H9 (cell line): Measurements from ENCODE around the gene CFP. TPM values are rescaled to one million over a fixed set of nuclear protein-coding genes. Genes with fewer than 3 reads are reported as not detected.

Experiments used
- DNase-seq: peaks from one replicate; pipeline ENCODE4 v3.0.0-alpha.2; 2017
- H2AFZ ChIP-seq: one replicate; pipeline ENCODE4 v1.6.1; 2013; ENCODE audit warnings: mild to moderate bottlenecking, low read length, control low read depth, moderate library complexity
- H2AK5ac ChIP-seq: 2 replicates; pipeline ENCODE4 v1.6.1; 2013; ENCODE audit warnings: low read length, control low read depth, mixed read lengths; ENCODE audit not compliant: insufficient read length
- H2BK120ac ChIP-seq: one replicate; pipeline ENCODE4 v1.6.1; 2013; ENCODE audit warnings: low read depth, mild to moderate bottlenecking, low read length, control low read depth, inconsistent platforms; ENCODE audit not compliant: poor library complexity, severe bottlenecking
- H2BK12ac ChIP-seq: 2 replicates; pipeline ENCODE4 v1.6.1; 2013; ENCODE audit warnings: low read length, control low read depth, mixed read lengths, low read depth; ENCODE audit not compliant: insufficient read length
- H2BK15ac ChIP-seq: 2 replicates; pipeline ENCODE4 v1.6.1; 2013; ENCODE audit warnings: low read depth, low read length, control low read depth
- H2BK20ac ChIP-seq: one replicate; pipeline ENCODE4 v1.6.1; 2013; ENCODE audit warnings: low read depth, mild to moderate bottlenecking, low read length, control low read depth, inconsistent platforms; ENCODE audit not compliant: poor library complexity, severe bottlenecking
- H2BK5ac ChIP-seq: 2 replicates; pipeline ENCODE4 v1.6.1; 2013; ENCODE audit warnings: low read length, control low read depth, mixed read lengths; ENCODE audit not compliant: insufficient read length
- H3K14ac ChIP-seq: 2 replicates; pipeline ENCODE4 v1.6.1; 2013; ENCODE audit warnings: low read length, control low read depth; ENCODE audit not compliant: insufficient read depth
- H3K18ac ChIP-seq: 2 replicates; pipeline ENCODE4 v1.6.1; 2013; ENCODE audit warnings: low read depth, mild to moderate bottlenecking, mixed read lengths, low read length, control low read depth; ENCODE audit not compliant: insufficient read length
- H3K23ac ChIP-seq: 2 replicates; pipeline ENCODE4 v1.6.1; 2013; ENCODE audit warnings: low read length, control low read depth, mixed read lengths, low read depth; ENCODE audit not compliant: insufficient read length
- H3K23me2 ChIP-seq: 2 replicates; pipeline ENCODE4 v1.6.1; 2013; ENCODE audit warnings: low read depth, mild to moderate bottlenecking, mixed read lengths, low read length, control low read depth; ENCODE audit not compliant: insufficient read length, poor library complexity, severe bottlenecking
- H3K27ac ChIP-seq: 2 replicates; pipeline ENCODE4 v1.5.1; 2013; ENCODE audit warnings: low read length, control low read depth, mixed read lengths, low read depth; ENCODE audit not compliant: insufficient read length
- H3K27me3 ChIP-seq: 2 replicates; pipeline ENCODE4 v1.6.1; 2013; ENCODE audit warnings: low read length, control low read depth, inconsistent platforms; ENCODE audit not compliant: insufficient read depth
- H3K4ac ChIP-seq: 2 replicates; pipeline ENCODE4 v1.6.1; 2013; ENCODE audit warnings: low read depth, mild to moderate bottlenecking, control low read depth, inconsistent platforms, low read length, moderate library complexity
- H3K4me1 ChIP-seq: 2 replicates; pipeline ENCODE4 v1.6.1; 2013; ENCODE audit warnings: low read length, control low read depth, inconsistent platforms; ENCODE audit not compliant: insufficient read depth
- H3K4me2 ChIP-seq: 2 replicates; pipeline ENCODE4 v1.6.1; 2013; ENCODE audit warnings: low read length, control low read depth, mixed read lengths; ENCODE audit not compliant: insufficient read length, insufficient read depth
- H3K56ac ChIP-seq: 2 replicates; pipeline ENCODE4 v1.6.1; 2013; ENCODE audit warnings: low read depth, mild to moderate bottlenecking, mixed read lengths, low read length, control low read depth; ENCODE audit not compliant: insufficient read length
- H3K79me1 ChIP-seq: 2 replicates; pipeline ENCODE4 v1.6.1; 2013; ENCODE audit warnings: low read depth, mild to moderate bottlenecking, moderate library complexity, low read length, control low read depth, inconsistent platforms; ENCODE audit not compliant: insufficient read depth, poor library complexity, severe bottlenecking
- H3K79me2 ChIP-seq: 2 replicates; pipeline ENCODE4 v1.6.1; 2013; ENCODE audit warnings: low read length, control low read depth, inconsistent platforms; ENCODE audit not compliant: insufficient read depth
- H3K9ac ChIP-seq: 2 replicates; pipeline ENCODE4 v1.6.1; 2013; ENCODE audit warnings: low read length, control low read depth, mixed read lengths; ENCODE audit not compliant: insufficient read length; ENCODE audit errors: extremely low read depth
- H3K9me3 ChIP-seq: one replicate; pipeline ENCODE4 v1.6.1; 2013; ENCODE audit warnings: low read depth, low read length, inconsistent platforms; ENCODE audit not compliant: control insufficient read depth
- H3T11ph ChIP-seq: one replicate; pipeline ENCODE4 v1.6.1; 2013; ENCODE audit warnings: mild to moderate bottlenecking, low read length, control low read depth, inconsistent platforms
- H4K20me1 ChIP-seq: one replicate; pipeline ENCODE4 v1.6.1; 2013; ENCODE audit not compliant: control insufficient read depth, insufficient read length, insufficient read depth
- H4K5ac ChIP-seq: 2 replicates; pipeline ENCODE4 v1.6.1; 2013; ENCODE audit warnings: low read depth, mild to moderate bottlenecking, mixed read lengths, low read length, control low read depth; ENCODE audit not compliant: insufficient read length
- H4K8ac ChIP-seq: replicated peaks from 2 replicates; pipeline ENCODE4 v1.6.1; 2013; ENCODE audit warnings: low read length, control low read depth, mixed read lengths, low read depth; ENCODE audit not compliant: insufficient read length
- H4K91ac ChIP-seq: 2 replicates; pipeline ENCODE4 v1.6.1; 2013; ENCODE audit warnings: low read depth, mild to moderate bottlenecking, moderate library complexity, mixed read lengths, low read length, control low read depth; ENCODE audit not compliant: insufficient read length
- H3K27ac Mint-ChIP-seq, 3 experiments: 2 replicates in 2 of 3; 3 replicates in 1 of 3; pipeline ENCODE4 v1.8.0; 2020 to 2021; ENCODE audit warnings: mixed read lengths in 3 of 3, mild to moderate bottlenecking in 1 of 3, moderate library complexity in 1 of 3
- H3K27me3 Mint-ChIP-seq: 2 replicates; pipeline ENCODE4 v1.8.0; 2021; ENCODE audit warnings: low read depth, mild to moderate bottlenecking, moderate library complexity, mixed read lengths
- H3K36me3 Mint-ChIP-seq, 3 experiments: 2 replicates in 2 of 3; 3 replicates in 1 of 3; pipeline ENCODE4 v1.8.0; 2020 to 2021; ENCODE audit warnings: low read depth in 3 of 3, mixed read lengths in 3 of 3; ENCODE audit not compliant: insufficient read depth in 1 of 3
- H3K4me1 Mint-ChIP-seq, 2 experiments: 2 replicates each; pipeline ENCODE4 v1.8.0; 2020; ENCODE audit warnings: mixed read lengths in 2 of 2
- H3K4me3 Mint-ChIP-seq, 2 experiments: 2 replicates in 1 of 2; 3 replicates in 1 of 2; pipeline ENCODE4 v1.8.0; 2020 to 2021; ENCODE audit warnings: mild to moderate bottlenecking in 2 of 2, mixed read lengths in 2 of 2, moderate library complexity in 1 of 2
- H3K9me3 Mint-ChIP-seq, 2 experiments: 2 replicates in 1 of 2; 3 replicates in 1 of 2; pipeline ENCODE4 v1.8.0; 2020; ENCODE audit warnings: mild to moderate bottlenecking in 2 of 2, mixed read lengths in 2 of 2, moderate library complexity in 1 of 2
- CTCF ChIP-seq: fragments of 200-600 bp; sonication (generic); conservative IDR thresholded peaks from 3 replicates; pipeline ENCODE4 v1.8.0; 2021; ENCODE audit warnings: antibody characterized with exemption, mild to moderate bottlenecking
- WGBS: extraction: QIAGEN DNeasy Blood & Tissue Kit; methylation state at CpG from one replicate; pipeline ENCODE4 v1.1.7; 2013; ENCODE audit warnings: missing lambda C conversion rate, low lambda C conversion rate, mixed read lengths; ENCODE audit not compliant: insufficient read length; ENCODE audit errors: extremely low coverage; 5-methylcytosine and 5-hydroxymethylcytosine counted together
- total RNA-seq: library from RNA; stranded (reverse); gene quantifications from 2 replicates; pipeline ENCODE4 v1.2.1, GENCODE V29; 2021

The CFP gene
- total RNA-seq, 1 experiment from 2014 or later: 2.3 TPM

GRCh38 chrX:47645530-47645929 is 15.8 kb upstream of the CFP start:
- H3K9me3 Mint-ChIP-seq: peaks cover 79 to 82% of the 10 kb centered on the region in 2 experiments
- WGBS: no CpG with 5 or more reads among the region's 10 CpGs
- Histone ChIP-seq H3K18ac (no peak overlapping the region), H2AK5ac (no peak overlapping the region), H3K9ac (peak overlapping the region; percentile 7), H4K8ac (no peak overlapping the region), H3K9me3 (peaks cover 52% of the 10 kb centered on the region), H2BK15ac (no peak overlapping the region), H3K56ac (no peak overlapping the region), H2BK20ac (no peak overlapping the region), H3K23ac (no peak overlapping the region), H4K91ac (no peak overlapping the region), H3K4me1 (no peaks in the 10 kb centered on the region), H3T11ph (no peak overlapping the region), H3K4me2 (no peak overlapping the region), H3K27ac (no peak overlapping the region), H3K23me2 (no peaks in the 10 kb centered on the region), H4K20me1 (no peaks in the 10 kb centered on the region), H2AFZ (no peak overlapping the region), H4K5ac (no peak overlapping the region), H3K4ac (no peak overlapping the region), H2BK120ac (no peak overlapping the region), H3K27me3 (no peaks in the 10 kb centered on the region), H3K79me2 (no peaks in the 10 kb centered on the region), H3K79me1 (peaks cover 2% of the 10 kb centered on the region), H2BK5ac (no peak overlapping the region), H2BK12ac (no peak overlapping the region), H3K14ac (no peak overlapping the region)
- 0 out of 7 replicates have a peak overlapping the region, but pooled peaks of 1 of the 3 experiments have one; percentile 23 for H3K27ac Mint-ChIP-seq
- DNase-seq: no peak
- H3K27me3 Mint-ChIP-seq: no peaks in the 10 kb centered on the region; the same call in none of the 2 replicates
- no peak for TF ChIP-seq CTCF
- H3K4me1 Mint-ChIP-seq: peaks cover 14 to 16% of the 10 kb centered on the region in 2 experiments
- no peak overlapping the region for H3K4me3 Mint-ChIP-seq
- peaks cover 30 to 54% (median 49%) of the 10 kb centered on the region in 3 experiments for H3K36me3 Mint-ChIP-seq
